GM12872 (cell line): ENCODE data around the gene EMC6.

ENCODE experiments used
- CTCF ChIP-seq: IDR thresholded peaks from 3 replicates; pipeline ENCODE4 v1.5.1; 2011; ENCODE audit warnings: low read depth, mild to moderate bottlenecking, low read length, moderate library complexity; ENCODE audit not compliant: insufficient read depth

Gene EMC6

GRCh38 chr17:3641717-3642486, 26.7 kb upstream of the EMC6 start:
- no peak for TF ChIP-seq CTCF

GRCh38 chr17:3643889-3644349, 24.7 kb upstream of the EMC6 start:
- TF ChIP-seq CTCF = no peak

GRCh38 chr17:3645310-3645709, 23.3 kb upstream of the EMC6 start:
- no peak for TF ChIP-seq CTCF

- TF ChIP-seq CTCF = no peak
These were observed 21.4 kb upstream of the EMC6 start for GRCh38 chr17:3647251-3647650.

GRCh38 chr17:3647769-3648555, 20.6 kb upstream of the EMC6 start:
- peak; percentile 67 for TF ChIP-seq CTCF

GRCh38 chr17:3655766-3656165, 12.8 kb upstream of the EMC6 start:
- TF ChIP-seq CTCF = no peak

- no peak for TF ChIP-seq CTCF
These were observed 12.3 kb upstream of the EMC6 start for GRCh38 chr17:3656353-3656752.
